RWPE1 (cell line): ENCODE measurements around the gene CD247.
A peak's percentile ranks its signal among the peaks of the same experiment; 100 is the strongest.

ENCODE experiments used
- CTCF ChIA-PET: fragments of 350-600 bp; sonication (Branson Sonifier 250); formaldehyde crosslinking; extraction: SDS; loops from one replicate; lab custom pipeline; 2021; lab: Yijun Ruan, JAX
- POLR2A ChIA-PET: fragments of 400-600 bp; formaldehyde crosslinking; extraction: SDS; loops from one replicate; lab custom pipeline; 2020; ENCODE audit warnings: antibody characterized with exemption; ENCODE audit not compliant: low non-redundant PET; lab: Yijun Ruan, JAX
- DNase-seq: peaks from one replicate; pipeline ENCODE4 v3.0.0; 2012; ENCODE audit warnings: low spot score
- H3K27ac ChIP-seq: fragments of 450-650 bp; 2 replicates; pipeline ENCODE4 v1.5.1; 2017
- TF ChIP-seq, protein P1 (sequence below): fragments of 450-650 bp; conservative IDR thresholded peaks from 2 replicates; pipeline ENCODE4 v1.5.1; 2017; ENCODE audit warnings: low read depth, mild to moderate bottlenecking

CD247 gene

DNA sequence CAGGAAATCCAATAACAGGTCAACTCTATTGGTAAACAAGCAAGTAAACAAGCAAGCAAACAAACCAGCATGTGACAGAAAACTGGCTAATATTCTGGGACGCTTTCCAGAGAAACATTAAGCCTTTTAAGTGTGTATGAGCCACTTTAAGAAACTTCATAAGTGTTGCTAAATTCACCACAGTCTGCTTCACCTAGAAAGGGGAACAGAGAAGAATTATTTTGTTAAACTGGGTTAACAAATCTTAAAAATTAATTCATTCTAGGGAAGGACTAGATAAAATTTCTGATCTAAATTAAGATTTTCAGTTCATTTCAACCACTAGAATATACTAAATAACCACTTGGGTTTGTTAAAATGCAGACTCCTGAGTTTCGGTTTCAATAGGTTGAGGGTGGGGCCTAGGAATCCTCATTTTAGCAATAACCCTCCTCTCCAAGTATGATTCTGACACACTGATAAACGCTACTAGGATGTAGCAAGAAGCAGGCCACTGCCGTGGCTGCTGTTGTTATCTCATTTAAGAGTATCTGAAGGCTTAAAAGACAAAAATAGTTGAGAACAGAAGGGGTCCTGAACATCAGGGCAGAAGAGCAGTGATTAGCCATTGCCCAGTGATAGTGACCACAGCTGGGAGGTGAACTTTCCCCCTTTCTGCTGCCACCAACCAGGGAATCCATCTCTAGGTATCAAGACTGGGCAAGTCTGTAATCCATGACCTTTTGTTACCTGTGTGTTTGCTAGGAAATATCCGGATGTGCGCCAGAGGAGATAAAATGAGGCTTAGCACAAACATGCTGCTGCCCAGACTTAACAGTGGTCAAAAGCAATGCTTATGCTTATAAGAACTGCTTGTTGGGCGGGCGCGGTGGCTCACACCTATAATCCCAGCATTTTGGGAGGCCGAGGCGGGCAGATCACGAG is 24.0 kb upstream of the CD247 start:
- CTCF ChIA-PET, result interaction anchor here (0.6 to 0.7 kb wide), 2 partner anchors 28 to 870 kb away, joined by 3 read pairs; no protein-coding TSS in a partner anchor
- POLR2A ChIA-PET, result no interaction called here
- H3K27ac ChIP-seq, result no peak overlapping the region; the same call in 1 of the 2 replicates
- DNase-seq, result no peak
- TF ChIP-seq, protein P1, sequence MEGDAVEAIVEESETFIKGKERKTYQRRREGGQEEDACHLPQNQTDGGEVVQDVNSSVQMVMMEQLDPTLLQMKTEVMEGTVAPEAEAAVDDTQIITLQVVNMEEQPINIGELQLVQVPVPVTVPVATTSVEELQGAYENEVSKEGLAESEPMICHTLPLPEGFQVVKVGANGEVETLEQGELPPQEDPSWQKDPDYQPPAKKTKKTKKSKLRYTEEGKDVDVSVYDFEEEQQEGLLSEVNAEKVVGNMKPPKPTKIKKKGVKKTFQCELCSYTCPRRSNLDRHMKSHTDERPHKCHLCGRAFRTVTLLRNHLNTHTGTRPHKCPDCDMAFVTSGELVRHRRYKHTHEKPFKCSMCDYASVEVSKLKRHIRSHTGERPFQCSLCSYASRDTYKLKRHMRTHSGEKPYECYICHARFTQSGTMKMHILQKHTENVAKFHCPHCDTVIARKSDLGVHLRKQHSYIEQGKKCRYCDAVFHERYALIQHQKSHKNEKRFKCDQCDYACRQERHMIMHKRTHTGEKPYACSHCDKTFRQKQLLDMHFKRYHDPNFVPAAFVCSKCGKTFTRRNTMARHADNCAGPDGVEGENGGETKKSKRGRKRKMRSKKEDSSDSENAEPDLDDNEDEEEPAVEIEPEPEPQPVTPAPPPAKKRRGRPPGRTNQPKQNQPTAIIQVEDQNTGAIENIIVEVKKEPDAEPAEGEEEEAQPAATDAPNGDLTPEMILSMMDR, result no peak

DNA sequence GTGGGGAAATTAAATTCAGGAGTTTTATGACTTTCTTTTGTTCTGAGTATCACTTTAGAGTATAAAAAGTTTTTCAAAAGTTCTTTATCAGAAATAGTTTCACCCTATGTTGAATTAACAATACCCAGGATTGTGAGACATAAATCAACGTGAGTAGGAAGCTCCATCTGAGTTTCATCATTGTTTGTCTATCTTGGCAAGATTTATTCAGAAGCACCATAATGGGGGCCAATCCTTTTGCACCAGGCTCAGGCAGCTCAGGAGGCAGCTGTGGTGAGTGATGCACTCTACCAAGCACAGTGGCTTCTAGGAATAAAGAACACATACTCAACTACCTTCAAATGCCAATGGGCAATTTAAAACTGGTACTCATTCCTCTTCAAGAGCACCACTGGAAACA is 23.3 kb upstream of the CD247 start:
- ChIA-PET CTCF (interaction anchor here (0.7 to 1.1 kb wide), 2 partner anchors 9 to 27 kb away, joined by 3 read pairs; no protein-coding TSS in a partner anchor), POLR2A (no interaction called here)
- H3K27ac ChIP-seq, result no peak overlapping the region
- no peak for DNase-seq
- TF ChIP-seq, protein P1, result no peak

DNA sequence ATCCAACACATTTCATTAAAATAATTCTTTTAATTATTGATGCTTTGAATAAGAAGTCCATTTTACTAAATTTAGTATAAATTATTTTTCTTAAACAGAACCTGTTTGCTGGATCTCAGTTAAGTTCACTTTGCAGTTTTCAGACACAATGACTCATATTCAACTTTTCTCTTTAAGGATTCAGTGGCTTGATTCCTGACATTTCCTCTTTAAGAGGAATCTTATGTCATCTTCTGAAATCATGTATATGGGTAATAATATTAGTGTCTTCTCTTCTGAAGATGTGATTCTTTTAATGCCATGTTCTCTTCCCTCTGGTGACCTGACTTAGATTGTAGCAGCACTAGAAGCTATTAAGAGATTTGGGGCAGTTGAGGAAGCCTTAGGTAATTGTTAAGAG is 22.7 kb upstream of the CD247 start:
- no peak for DNase-seq
- ChIA-PET POLR2A (no interaction called here), CTCF (interaction anchor here (0.6 to 1.3 kb wide), 5 partner anchors 7 to 1388 kb away, joined by 3 to 4 read pairs (median 3); no protein-coding TSS in a partner anchor)
- no peak overlapping the region for H3K27ac ChIP-seq
- TF ChIP-seq, protein P1, result no peak

DNA sequence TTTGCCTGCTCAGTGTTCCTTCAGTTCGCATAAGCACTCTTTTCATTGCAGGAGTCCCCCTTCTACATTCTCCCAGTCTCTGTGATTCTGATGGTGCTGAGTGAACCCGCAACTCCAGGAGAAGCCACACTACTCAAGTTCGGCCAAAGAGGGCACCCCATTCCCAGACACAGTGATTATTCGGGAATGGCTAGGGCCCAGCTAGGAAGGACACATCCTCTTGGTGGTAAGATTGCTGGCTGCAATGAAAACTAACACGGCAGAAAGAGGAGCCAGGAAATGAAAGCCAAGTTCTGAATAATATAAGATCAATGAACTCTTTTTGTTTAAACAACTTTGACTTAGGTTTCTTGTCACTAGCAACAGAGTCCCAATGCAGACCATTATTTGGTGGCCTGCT is 20.3 kb upstream of the CD247 start:
- no peak for DNase-seq
- TF ChIP-seq, protein P1, result no peak
- no peak overlapping the region for H3K27ac ChIP-seq
- CTCF ChIA-PET, result no interaction called here
- POLR2A ChIA-PET, result no interaction called here

DNA sequence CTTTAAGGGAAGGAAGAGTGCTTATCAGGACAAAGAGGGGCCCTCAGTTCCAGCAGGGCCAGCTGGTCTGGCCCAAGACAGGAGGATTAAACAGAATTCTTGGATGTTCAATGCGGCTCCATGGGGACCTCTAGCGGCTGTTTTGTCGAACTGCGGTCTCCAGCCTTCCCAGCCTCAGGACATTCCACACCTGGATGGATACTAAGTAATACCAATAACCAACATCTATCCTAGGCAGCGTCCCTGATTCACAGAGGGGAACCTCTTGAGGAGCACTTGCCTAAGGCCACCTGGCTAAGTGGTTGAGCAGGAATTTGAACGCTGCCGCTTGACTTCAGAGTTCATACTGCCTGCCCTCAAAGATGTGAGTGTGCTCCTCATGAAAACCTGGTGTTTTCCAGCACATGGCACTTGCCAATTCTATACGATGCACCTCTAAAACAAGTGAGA is 15.5 kb upstream of the CD247 start:
- DNase-seq, result peak; percentile 87
- POLR2A ChIA-PET, result no interaction called here
- CTCF ChIA-PET, result interaction anchor here (0.6 to 1.7 kb wide), 8 partner anchors 9 to 587 kb away, joined by 3 to 6 read pairs (median 4); no protein-coding TSS in a partner anchor
- no peak overlapping the region for H3K27ac ChIP-seq
- TF ChIP-seq, protein P1, result peak; percentile 93

DNA sequence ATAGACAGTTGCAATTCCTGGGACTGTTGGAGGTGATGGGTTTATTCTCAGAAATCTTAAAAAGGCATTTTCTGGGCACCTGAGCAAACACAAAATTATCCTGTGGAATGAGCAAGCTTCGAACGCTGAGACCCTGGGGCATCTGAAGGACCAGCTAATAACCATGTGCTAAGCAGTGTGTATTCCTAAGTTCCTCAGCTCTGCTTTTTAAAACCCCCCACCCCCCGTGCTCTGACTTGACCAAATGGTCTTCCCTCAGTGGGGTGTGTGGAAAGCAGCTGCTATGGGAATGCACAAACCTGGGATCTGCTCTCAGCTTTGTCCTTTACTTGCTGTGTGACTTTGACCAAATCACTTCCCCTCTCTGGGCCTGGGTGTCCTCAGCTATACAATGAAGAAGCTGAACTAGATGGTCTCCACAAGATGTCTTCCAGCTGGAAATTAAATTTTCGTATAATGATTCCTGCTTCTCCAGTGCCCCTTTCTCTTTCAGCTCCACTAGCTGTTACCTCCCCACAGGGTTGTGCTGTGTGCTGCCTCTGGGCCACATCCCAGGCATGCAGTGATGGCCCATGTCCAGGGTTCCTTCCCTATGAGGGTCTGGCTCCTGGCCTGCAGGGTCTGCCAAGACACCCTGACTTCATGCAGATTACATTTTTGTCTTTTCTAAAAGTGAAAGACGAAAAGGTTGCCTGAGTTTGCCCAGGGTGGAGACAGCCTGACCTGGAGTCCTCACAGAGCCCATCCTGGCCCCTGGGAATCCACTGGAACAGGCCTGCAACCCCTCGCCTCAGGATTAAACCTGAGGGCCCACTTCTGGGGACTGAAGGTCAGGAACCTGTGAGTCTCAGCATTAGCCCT is 14.9 kb upstream of the CD247 start:
- DNase-seq, result no peak
- TF ChIP-seq, protein P1, result no peak
- POLR2A ChIA-PET, result no interaction called here
- H3K27ac ChIP-seq, result no peak overlapping the region
- CTCF ChIA-PET, result interaction anchor here (0.6 to 1.7 kb wide), 11 partner anchors 8 to 588 kb away, joined by 3 to 6 read pairs (median 4); no protein-coding TSS in a partner anchor
